ENCODE results near the gene GSG1L.
"Not testable (repeated sequence)": the region's sequence is repeated elsewhere in the genome, so short reads cannot be mapped to it uniquely, and the experiment has no call there.

The GSG1L gene

GRCh38 chr16:27977966-27978365 is 85.5 kb downstream of the GSG1L start:
- no peak for DNase-seq

GRCh38 chr16:27976990-27977389 is 86.5 kb downstream of the GSG1L start:
- no peak for DNase-seq

DNA sequence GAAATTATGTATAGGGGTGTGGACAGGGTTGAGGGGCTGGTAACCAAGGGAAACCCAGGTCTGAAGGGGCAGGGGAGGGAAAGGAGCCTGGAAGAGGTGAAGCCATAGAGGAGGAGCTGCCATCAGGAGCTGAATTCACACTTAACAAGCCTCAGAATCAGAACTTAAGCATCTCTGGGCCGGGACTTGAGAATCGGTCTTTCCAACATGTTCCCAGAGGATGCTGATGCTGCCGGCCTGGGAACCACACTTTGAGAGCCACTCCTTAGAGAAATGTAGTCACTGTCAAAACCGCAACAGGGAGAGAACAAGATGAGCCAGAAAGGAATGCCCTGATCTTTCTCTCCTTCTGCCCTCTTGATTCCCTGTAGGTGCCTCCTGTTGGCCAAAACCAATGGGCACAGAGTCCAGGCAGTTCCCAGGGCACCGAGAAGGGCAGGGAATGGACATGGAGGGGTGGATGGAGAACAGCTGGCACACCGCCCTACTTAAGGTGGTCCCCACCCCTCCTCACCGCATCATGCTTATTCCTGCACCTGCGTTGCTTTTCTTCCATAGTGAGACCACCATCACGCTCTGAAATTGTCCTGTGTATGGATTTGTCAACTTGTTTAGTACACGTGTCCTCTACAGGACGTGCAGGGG is 88.5 kb downstream of the GSG1L start:
- DNase-seq: no peak

DNA sequence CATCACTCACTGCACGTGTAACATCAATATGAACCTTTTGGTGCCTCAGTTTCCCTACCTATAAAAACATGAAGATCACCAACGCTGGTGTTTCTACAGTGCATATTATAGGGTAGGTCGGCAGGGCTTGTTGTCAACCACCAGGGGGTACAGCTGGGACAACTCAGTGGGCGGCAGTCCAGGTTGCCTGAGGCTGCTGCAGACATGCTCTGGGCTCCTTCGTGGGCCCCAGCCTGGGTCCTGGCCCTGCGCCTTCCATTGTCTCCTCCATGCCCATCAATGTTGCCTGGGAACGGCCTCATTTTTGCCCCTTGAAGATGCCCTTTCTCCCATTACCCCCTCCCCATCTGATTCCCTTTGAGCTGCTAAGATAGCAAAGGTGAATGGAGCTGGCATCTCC is 89.8 kb downstream of the GSG1L start:
- DNase-seq: no peak

GRCh38 chr16:27972500-27972899 is 91.0 kb downstream of the GSG1L start:
- DNase-seq: peak; percentile 60

DNA sequence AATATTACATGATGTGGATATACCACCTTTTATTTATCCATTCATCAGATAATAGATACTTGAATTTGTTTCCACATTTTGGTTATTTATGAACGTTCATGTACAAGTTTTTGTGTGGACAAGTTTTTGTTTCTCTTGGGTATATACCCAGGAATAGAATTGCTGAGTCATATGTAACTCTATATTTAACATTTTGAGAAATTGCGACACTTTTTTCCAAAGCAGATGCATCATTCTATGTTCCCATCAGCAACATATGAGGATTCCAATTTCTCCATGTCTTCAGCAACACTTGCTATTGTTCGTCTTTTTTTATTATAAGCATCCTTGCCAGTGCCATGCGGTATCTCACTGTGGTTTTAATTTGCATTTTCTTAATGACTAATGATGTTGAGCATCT is 93.9 kb downstream of the GSG1L start:
- DNase-seq: no peak

GRCh38 chr16:27967169-27967568 is 96.3 kb downstream of the GSG1L start:
- no peak for DNase-seq

DNA sequence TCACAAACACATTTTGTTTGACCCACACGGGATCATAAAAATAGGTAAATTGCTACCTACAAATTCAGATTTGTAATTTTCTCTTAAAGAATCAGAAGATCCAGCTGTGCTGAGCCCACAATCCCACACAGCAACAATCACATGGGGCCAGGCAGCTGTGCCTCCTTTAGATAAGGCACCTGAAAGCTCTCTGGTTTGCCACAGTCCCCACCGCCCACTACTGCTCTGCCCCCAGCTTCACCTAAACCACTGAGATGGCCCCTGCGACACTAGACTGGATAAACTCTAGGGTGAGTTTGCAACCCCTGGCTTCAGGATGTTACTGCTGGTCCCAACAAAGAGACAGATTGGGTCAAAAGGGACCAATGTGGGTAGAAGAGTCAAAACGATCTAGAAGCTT is 96.8 kb downstream of the GSG1L start:
- no peak for DNase-seq

DNA sequence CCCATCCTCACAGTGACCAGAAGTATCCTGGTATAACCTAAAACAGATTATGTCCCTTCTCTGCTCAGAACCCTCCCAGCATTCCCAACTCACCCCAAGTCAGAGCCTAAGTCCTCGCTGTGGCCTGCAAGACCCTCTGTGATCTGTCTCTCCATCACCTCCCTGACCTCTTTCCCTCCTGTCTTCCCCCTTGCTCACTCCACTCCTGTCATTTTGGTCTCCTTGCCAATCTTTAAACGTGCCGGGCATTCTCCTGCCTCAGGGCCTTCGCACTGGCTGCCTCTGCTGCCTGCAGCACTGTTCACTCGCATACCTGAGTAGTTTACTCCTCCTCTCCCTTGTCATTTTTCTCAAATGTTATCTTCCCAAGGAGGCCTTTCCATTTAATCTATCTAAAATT is 97.7 kb downstream of the GSG1L start:
- DNase-seq: no peak

DNA sequence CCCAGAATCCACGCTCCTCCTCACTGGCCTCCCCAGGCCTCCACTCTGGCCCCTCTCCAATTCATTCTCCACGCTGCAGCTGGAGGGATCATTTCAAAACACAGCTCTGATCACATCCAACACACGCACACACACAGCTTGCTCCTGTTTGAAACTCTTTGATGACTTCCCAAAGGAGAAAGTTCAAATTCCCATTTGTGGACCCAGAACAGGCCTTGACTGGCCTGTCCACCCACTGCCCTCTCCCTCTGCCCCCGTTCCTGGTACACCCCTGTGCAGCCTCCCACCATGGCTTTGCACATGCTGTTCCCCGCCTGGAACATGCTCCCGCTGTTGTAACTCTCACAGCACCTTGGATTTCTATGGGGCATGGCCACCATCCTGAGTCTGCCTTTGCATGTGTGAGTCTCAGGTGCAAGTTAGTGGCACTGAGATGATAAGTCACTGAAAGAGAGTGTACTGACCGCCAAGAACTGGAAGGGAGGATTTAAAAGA is 100.0 kb downstream of the GSG1L start:
- DNase-seq: no peak

- DNase-seq: no peak
Measured at GRCh38 chr16:27962197-27962596, 101.3 kb downstream of the GSG1L start.

GRCh38 chr16:27961296-27961620 is 102.3 kb downstream of the GSG1L start:
- DNase-seq: no peak

GRCh38 chr16:27960619-27961295 is 102.8 kb downstream of the GSG1L start:
- no peak for DNase-seq

DNA sequence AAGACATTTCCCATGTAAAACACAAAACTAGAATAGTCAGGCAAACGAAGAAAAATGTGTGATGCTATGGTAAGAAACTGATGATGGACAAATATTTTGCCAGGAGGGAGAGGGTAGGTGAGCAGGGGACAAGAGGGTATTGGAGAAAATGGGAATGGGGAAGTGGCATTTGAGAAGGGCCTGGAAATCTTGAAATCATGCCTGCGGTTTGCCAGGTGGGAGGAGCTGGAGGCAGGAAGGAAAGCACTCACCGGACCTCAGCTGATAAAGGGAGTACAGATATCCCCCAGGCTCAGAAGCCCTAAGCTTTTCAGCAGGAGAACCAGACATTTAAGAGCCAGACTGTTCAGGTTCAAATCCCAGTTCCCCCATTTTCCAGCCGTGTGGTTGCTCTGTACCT is 103.6 kb downstream of the GSG1L start:
- DNase-seq: no peak

GRCh38 chr16:27954191-27954590 is 109.3 kb downstream of the GSG1L start:
- DNase-seq: no peak

DNA sequence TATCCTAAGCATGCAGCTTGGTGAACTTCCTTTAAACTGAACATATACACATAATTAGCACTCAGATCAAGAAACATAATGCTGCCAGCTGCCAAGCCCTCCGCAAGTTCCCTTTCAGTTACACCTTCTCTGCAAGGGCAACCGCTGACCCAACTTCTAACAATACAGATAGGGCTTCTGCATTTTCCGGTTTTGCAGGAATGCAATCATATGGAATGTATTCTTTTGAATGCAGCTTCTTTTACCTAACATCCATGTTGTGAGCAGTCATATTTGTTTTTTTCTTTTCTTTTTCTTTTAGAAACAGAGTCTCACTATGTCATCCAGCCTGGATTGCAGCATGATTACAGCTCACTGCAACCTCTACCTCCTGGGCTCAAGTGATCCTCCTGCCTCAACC is 110.7 kb downstream of the GSG1L start:
- DNase-seq: no peak

GRCh38 chr16:27951489-27952120 is 111.9 kb downstream of the GSG1L start:
- DNase-seq: no peak

DNA sequence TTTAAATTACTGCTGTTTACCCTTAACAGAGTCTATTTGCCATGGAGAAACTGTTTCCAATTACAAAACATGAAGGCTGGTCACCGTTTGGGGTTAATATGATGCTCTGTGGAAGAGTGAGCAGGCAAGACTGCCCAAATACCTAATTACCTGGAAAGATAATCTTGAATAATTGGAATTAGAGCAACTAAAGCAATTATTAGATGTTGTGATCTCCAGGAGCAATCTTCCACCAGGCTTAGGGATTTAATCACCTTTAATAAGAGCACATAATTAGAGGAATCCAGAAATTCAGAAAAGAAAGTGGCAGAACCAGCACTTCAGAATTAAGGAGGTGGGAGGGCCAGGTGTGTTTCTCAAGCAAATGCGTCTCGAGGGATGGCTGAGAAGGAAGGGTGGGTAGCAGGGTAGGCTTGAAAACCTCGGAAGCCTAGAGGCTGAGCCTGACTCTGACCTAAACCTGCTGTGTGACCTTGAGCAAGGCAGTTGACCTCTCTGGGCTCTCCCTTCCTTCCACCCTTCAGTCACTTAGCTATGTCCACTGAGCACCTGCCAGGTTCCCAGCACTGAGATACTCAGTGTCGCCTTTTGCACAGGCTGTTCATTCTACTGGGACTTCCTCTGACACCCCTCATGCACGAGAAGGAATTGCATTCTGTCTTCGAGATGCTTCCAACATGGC is 113.2 kb downstream of the GSG1L start:
- DNase-seq: no peak

DNA sequence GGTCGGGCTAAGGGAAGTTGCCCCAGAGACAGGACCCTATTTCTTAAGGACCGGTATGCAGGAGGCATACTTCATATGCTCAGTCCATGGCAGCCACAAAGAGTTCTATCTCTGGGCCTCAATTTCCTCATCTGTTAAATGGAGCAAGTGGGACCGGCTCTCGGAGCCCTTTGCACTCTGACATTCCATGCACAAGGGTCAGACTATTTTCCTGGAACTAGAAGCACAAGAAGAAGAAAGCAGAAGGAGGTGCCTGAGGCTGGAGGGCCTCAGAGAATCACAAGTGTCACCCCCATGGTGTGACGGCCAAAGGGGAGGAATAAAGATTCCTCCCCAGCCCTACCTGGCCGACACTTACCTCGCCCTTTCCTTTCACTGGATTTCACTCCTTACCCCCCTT is 115.8 kb downstream of the GSG1L start:
- no peak for DNase-seq

DNA sequence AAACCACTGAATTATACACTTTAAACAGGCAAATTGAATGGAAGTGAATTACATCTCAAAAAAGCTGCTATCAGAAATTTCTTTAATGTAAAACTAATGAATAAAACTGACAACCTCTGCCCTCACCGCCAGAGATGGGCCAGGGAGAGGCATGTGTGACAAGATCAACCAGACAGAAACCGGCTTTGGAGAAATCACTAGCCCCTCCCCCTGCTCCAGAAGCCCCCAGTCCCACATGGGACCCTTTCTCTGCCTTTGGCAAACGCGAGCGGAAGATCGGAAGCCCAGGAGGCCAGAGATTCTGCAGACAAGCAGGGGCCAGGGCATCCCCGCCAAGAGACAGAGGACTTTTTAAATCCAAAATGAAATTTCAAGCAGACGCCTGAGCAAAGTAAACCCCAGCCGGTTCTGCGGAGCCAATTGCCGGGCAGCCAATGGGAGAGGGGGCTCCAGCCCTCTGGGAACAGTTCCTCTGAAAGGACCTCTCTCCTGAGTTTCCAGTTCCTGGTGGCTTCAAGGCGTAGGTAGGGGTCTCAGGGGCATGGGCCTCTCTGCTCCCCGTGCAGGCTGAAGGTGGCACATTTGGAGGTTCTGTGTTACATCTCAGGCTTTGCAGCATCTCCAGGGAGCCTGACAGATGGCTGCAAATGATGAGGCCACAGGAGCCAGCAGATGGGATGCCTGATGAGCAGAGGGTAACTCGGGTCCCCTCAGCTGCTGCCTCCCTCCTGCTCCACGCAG is 118.1 kb downstream of the GSG1L start:
- DNase-seq: no peak

DNA sequence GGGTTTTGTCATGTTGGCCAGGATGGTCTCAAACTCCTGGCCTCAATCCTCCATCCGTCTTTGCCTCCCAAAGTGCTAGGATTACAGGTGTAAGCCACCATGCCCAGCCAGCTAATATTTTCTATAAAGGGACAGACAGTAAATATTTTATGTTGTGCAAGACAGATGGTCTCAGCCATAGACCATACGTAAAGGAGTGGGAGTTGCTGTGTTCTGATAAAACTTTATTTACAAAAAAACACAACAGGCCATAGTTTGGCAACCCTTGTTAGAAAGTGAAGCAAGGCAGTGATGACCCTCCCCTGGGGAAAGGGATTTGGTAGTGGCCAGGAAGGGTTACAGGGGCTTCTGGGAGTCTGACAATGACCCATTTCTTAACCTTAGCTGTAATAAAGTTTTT is 119.7 kb downstream of the GSG1L start:
- no peak for DNase-seq

DNA sequence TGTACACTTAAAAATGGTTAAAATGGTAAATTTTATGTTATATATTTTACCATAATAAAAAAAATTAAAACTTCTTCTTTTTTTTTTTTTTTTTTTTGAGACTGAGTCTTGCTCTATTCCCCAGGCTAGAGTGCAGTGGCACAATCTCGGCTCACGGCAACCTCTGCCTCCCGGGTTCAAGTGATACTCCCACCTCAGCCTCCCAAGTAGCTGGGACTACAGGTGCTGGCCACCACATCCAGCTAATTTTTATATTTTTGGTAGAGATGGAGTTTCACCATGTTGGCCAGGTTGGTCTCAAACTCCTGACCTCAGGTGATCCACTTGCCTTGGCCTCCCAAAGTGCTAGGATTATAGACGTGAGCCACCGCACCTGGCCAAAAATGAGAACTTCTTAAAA is 121.4 kb downstream of the GSG1L start:
- DNase-seq: not testable (repeated sequence)

- DNase-seq: no peak
Measured at GRCh38 chr16:27935076-27935475, 128.4 kb downstream of the GSG1L start.
